GM18907 (cell line): Measurements from ENCODE around the gene CROCC2.

Experiments used
- ATAC-seq: cut with Tn5 transposase; IDR thresholded peaks from one replicate; pipeline ENCODE4 v1.9.1; 2021; ENCODE audit warnings: mild to moderate bottlenecking, moderate library complexity; ENCODE audit not compliant: unreplicated experiment

The CROCC2 gene

GRCh38 chr2:240904216-240905175 lies 1.6 kb upstream of the CROCC2 start:
- no peak for ATAC-seq

- ATAC-seq: no peak
These were observed 857 bp upstream of the CROCC2 start for GRCh38 chr2:240905176-240905781.

- no peak for ATAC-seq
These were observed 915 bp downstream of the CROCC2 start for GRCh38 chr2:240906911-240907590.

GRCh38 chr2:240909216-240909974 lies 3.3 kb downstream of the CROCC2 start:
- no peak for ATAC-seq

GRCh38 chr2:240911641-240912265 lies 5.6 kb downstream of the CROCC2 start:
- ATAC-seq: no peak

GRCh38 chr2:240912878-240913809 lies 7.0 kb downstream of the CROCC2 start:
- no peak for ATAC-seq

- ATAC-seq: no peak
These were observed 7.9 kb downstream of the CROCC2 start for GRCh38 chr2:240913810-240914644.

GRCh38 chr2:240914645-240915525 lies 8.7 kb downstream of the CROCC2 start:
- ATAC-seq: no peak

GRCh38 chr2:240915526-240916341 lies 9.6 kb downstream of the CROCC2 start:
- no peak for ATAC-seq

- ATAC-seq: no peak
These were observed 10.5 kb downstream of the CROCC2 start for GRCh38 chr2:240916571-240917008.

GRCh38 chr2:240917009-240917683 lies 11.0 kb downstream of the CROCC2 start:
- ATAC-seq: no peak

GRCh38 chr2:240917684-240918257 lies 11.6 kb downstream of the CROCC2 start:
- no peak for ATAC-seq

- ATAC-seq: no peak
These were observed 12.3 kb downstream of the CROCC2 start for GRCh38 chr2:240918258-240919091.

- ATAC-seq: no peak
These were observed 13.1 kb downstream of the CROCC2 start for GRCh38 chr2:240919161-240919781.
